ENCODE measurements around the gene GORAB. TPM values are rescaled to one million over a fixed set of nuclear protein-coding genes. Genes with fewer than 3 reads are reported as not detected.

GORAB gene
- total RNA-seq, 4 donors from 2014 or later: 7.7 to 14.7 (median 12.6) TPM

GRCh38 chr1:170601866-170602265, 69.9 kb downstream of the GORAB start:
- no peak for TF ChIP-seq CTCF (IDR thresholded peaks at IDR 0.05; ENCODE audit: low read depth)

Other genes starting within 250 kb of the GORAB start
- 100 to 1,000 TPM in 1 of 4 donors, 10 to 100 TPM in 3; 75.3 to 115 (median 87.3) TPM for gene PRRX1, start 132.0 kb downstream of the GORAB start, total RNA-seq